22Rv1 (cell line): ENCODE measurements around the gene FBXL13.
"Not testable (repeated sequence)": the region's sequence is repeated elsewhere in the genome, so short reads cannot be mapped to it uniquely, and the experiment has no call there.

Source experiments
- H3K27ac ChIP-seq: fragments of 450-650 bp; 2 replicates; pipeline ENCODE4 v1.5.1; 2017
- ZFX ChIP-seq: fragments of 450-650 bp; IDR thresholded peaks from 2 replicates; pipeline ENCODE4 v1.6.1; 2017; ENCODE audit warnings: antibody characterized with exemption, borderline replicate concordance
- TF ChIP-seq, protein P1 (sequence below): fragments of 450-650 bp; IDR thresholded peaks from 2 replicates; pipeline ENCODE4 v1.5.1; 2017; ENCODE audit warnings: mild to moderate bottlenecking

FBXL13 gene

GRCh38 chr7:102976493-102976892, 98.1 kb downstream of the FBXL13 start:
- no peak for TF ChIP-seq ZFX
- TF ChIP-seq, protein P1, sequence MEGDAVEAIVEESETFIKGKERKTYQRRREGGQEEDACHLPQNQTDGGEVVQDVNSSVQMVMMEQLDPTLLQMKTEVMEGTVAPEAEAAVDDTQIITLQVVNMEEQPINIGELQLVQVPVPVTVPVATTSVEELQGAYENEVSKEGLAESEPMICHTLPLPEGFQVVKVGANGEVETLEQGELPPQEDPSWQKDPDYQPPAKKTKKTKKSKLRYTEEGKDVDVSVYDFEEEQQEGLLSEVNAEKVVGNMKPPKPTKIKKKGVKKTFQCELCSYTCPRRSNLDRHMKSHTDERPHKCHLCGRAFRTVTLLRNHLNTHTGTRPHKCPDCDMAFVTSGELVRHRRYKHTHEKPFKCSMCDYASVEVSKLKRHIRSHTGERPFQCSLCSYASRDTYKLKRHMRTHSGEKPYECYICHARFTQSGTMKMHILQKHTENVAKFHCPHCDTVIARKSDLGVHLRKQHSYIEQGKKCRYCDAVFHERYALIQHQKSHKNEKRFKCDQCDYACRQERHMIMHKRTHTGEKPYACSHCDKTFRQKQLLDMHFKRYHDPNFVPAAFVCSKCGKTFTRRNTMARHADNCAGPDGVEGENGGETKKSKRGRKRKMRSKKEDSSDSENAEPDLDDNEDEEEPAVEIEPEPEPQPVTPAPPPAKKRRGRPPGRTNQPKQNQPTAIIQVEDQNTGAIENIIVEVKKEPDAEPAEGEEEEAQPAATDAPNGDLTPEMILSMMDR, result no peak
- no peak overlapping the region for H3K27ac ChIP-seq

DNA sequence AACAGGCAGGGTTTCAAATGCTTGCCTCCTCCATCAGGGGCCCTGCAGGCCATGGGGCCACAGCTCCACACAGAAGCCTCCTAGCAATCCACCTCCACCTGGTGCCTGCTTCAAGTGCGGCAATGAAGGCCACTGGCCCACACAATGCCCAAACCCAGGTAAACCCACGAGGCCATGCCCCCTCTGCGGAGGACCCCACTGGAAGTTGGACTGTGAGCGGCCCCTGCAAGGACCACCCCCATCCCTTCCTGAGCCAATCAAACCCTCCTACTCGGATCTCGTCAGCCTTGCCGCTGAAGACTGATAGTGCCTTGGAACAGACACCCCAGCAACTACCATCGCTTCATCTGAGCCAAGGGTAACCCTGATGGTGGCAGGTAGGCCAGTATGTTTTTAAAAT, 98.7 kb downstream of the FBXL13 start:
- TF ChIP-seq, protein P1, result no peak
- TF ChIP-seq ZFX, result no peak
- H3K27ac ChIP-seq, result no peak overlapping the region

DNA sequence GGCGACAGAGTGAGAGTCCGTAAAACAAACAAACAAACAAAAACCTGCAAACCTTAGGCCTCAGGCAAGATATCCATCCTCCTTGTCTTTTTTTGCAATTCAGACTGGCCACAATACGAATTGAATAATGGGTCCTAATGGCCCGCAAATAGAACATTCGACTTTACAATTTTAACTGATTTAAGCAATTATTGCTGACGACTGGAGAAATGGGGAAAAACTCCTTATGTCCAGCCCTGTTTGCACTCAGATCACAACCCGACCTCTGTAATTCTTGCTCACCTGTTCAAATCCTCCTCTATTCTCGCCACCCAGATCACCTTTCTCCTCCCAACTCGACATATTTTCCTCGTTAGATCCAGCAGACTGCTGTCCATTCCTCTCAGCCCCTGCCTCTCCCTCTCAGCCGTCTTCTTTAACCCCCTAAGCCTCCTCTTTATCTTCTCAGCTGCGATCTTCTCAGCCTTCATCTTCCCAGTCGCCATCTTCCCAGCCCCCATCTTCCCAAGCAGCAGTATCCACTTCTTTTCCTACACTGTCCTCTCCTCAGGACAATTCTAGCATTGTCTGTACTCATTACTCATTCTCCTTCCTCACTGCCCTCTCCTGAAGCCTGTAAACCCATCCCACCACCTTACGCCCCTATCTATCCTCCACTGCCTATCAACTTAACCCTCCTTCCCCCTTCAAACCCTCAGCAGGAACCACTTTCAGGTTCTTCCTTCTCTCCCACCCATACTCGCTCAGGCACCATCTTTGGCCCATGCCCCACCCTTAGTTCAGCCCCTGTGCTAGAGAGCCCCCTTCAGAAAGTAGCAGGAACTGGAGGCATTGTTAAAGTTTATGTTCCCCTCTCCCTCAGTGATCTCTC, 100.0 kb downstream of the FBXL13 start:
- no peak overlapping the region for H3K27ac ChIP-seq
- TF ChIP-seq ZFX, result no peak
- TF ChIP-seq, protein P1, result peak; percentile 13; the same call in 1 of the 2 replicates

DNA sequence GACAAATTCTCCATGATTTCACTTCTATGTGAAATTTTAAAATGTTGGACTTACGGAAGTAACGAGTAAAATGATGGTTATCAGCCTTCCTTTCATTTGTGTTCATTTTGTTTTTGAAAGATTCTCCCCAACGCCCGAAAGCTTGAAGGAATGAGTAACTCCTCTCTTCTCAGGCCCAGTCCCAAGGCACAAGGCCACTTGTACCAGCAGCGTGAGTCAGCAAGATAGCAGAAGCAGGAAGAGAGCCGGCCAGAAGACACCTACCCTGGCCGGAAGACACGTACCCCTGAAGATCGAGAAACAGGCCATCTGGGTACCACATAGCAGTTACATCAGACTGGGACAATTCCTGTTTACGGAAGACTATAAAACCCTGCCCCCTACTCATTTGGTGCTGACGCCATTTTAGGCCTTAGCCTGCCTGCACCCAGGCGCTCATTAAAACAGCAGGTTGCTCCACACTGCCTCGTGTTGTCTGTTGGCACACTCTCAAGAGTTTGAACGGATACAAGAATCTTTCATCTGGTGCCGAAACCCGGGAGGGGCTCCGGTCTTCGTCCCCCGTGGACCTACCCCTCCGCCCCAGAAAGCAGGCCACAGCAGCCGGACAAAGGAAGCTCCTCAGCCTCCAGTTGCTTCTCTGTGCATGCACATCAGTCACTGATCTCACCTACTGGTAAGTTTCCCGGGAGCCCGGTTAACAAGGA, 101.3 kb downstream of the FBXL13 start:
- TF ChIP-seq ZFX, result no peak
- TF ChIP-seq, protein P1, result no peak
- H3K27ac ChIP-seq, result no peak overlapping the region

- TF ChIP-seq, protein P1, result no peak
- no peak for TF ChIP-seq ZFX
- no peak overlapping the region for H3K27ac ChIP-seq
These were observed 106.8 kb downstream of the FBXL13 start for GRCh38 chr7:102967798-102968197.

GRCh38 chr7:102966465-102966864, 108.1 kb downstream of the FBXL13 start:
- no peak for TF ChIP-seq ZFX
- TF ChIP-seq, protein P1, result no peak
- H3K27ac ChIP-seq, result no peak overlapping the region

GRCh38 chr7:102961993-102962392, 112.6 kb downstream of the FBXL13 start:
- H3K27ac ChIP-seq, result not testable (repeated sequence)

GRCh38 chr7:102958004-102958403, 116.6 kb downstream of the FBXL13 start:
- H3K27ac ChIP-seq, result not testable (repeated sequence)

GRCh38 chr7:102954359-102954758, 120.2 kb downstream of the FBXL13 start:
- H3K27ac ChIP-seq, result not testable (repeated sequence)
